Skeletal muscle satellite cell (primary cell): ENCODE measurements around the gene M1AP. TPM values are rescaled to one million over a fixed set of nuclear protein-coding genes. Genes with fewer than 3 reads are reported as not detected.

Experiments
- H3K27me3 ChIP-seq: 2 replicates; pipeline ENCODE4 v1.7.0; 2013; ENCODE audit warnings: low read length; ENCODE audit not compliant: control insufficient read depth, insufficient read depth
- H3K36me3 ChIP-seq: 2 replicates; pipeline ENCODE4 v1.7.0; 2013; ENCODE audit warnings: mild to moderate bottlenecking, control low read depth, low read length; ENCODE audit not compliant: insufficient read depth
- H3K4me1 ChIP-seq: 2 replicates; pipeline ENCODE4 v1.7.0; 2013; ENCODE audit warnings: low read length; ENCODE audit not compliant: control insufficient read depth, insufficient read depth
- H3K4me2 ChIP-seq: 2 replicates; pipeline ENCODE4 v1.7.0; 2013; ENCODE audit warnings: mild to moderate bottlenecking, low read length
- H3K4me3 ChIP-seq: 2 replicates; pipeline ENCODE4 v1.7.0; 2013; ENCODE audit warnings: low read length
- H3K9ac ChIP-seq: 2 replicates; pipeline ENCODE4 v1.7.0; 2013; ENCODE audit warnings: mild to moderate bottlenecking, low read depth, low read length, moderate library complexity
- H3K9me3 ChIP-seq: replicated peaks from 2 replicates; pipeline ENCODE4 v1.7.0; 2013; ENCODE audit warnings: mild to moderate bottlenecking, control low read depth, low read length
- total RNA-seq: library from RNA; depleted of rRNA; stranded (reverse); fragments of >200 nt; gene quantifications from 2 replicates; pipeline ENCODE4 v1.2.3, GENCODE V29; 2012; rRNA removed

M1AP gene, protein sequence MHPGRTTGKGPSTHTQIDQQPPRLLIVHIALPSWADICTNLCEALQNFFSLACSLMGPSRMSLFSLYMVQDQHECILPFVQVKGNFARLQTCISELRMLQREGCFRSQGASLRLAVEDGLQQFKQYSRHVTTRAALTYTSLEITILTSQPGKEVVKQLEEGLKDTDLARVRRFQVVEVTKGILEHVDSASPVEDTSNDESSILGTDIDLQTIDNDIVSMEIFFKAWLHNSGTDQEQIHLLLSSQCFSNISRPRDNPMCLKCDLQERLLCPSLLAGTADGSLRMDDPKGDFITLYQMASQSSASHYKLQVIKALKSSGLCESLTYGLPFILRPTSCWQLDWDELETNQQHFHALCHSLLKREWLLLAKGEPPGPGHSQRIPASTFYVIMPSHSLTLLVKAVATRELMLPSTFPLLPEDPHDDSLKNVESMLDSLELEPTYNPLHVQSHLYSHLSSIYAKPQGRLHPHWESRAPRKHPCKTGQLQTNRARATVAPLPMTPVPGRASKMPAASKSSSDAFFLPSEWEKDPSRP
- not detected in 2 replicates for total RNA-seq

DNA sequence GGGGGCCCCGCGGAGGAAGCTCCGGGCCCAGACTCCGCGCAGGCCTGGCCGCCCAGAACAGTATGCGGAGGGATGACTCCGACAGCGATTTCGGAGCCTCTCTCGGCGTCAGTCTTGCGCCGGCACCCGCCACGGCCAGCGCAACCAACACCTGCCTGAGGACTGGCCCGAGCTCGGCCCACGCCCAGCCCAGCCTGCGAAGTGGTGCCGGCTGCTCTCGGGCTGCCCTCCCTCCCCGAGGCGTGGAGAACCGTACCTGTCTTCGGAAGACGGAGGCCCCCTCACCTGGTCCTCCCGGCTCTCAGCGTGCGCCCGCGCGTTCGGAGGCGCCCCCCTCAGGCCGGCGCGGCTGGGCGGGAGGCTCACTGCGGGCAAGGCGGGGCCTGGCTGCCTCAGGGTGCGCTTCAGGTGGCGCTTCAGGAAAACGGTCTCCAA, at the start of gene M1AP:
M1AP (minus strand) TSS at position 322 of the 435 bp plus-strand sequence. CDS start 8,055 bp downstream, outside the sequence.
- Histone ChIP-seq H3K9ac (no peak within 1 kb of the TSS), H3K27me3 (peaks cover 14% of the 10 kb centered on the region), H3K36me3 (no peaks in the 10 kb centered on the region), H3K9me3 (no peaks in the 10 kb centered on the region), H3K4me1 (no peaks in the 10 kb centered on the region), H3K4me2 (no peak within 1 kb of the TSS), H3K4me3 (no peak within 1 kb of the TSS)

DNA sequence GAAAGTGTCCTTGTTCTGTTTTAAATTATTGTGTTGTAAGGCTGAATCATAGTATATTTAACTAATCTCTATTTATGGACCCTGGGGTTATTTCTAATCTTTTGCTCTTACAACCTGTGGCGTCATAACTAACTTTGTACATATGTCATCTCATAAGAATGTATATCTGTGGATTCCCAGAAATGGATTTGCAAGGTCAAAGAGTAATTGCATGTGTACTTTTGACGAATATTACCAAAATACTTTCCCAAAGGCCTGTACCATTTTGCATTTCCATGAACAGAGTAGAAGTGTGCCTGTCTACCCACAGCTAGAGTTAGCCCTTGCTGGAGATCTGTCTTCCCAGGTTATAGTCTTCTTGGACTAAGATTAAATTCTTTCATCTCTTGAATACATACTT, 48.7 kb upstream of the M1AP start:
- Histone ChIP-seq H3K4me1 (peaks cover 6% of the 10 kb centered on the region), H3K4me2 (no peak overlapping the region), H3K27me3 (peaks cover 65% of the 10 kb centered on the region), H3K9ac (no peak overlapping the region), H3K36me3 (no peaks in the 10 kb centered on the region), H3K4me3 (no peak overlapping the region), H3K9me3 (no peaks in the 10 kb centered on the region)

DNA sequence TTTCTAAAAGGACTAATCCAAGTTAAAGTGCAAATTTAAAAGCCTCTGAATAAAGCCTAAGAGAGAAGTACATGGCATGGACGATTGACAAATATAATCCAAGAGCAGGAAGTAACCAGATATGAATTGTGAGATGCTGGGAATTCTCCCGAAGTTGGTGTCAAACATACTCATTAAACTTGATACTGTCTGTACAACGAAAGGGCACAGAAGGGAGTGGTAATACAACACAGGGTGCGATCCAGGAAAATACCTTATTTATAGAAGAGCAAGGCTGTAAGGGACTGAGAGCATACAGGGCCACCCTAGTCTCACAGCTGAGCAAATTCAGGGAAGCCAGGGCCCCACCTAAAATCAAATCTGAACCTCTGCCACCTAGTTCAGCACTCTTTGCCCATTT, 47.5 kb upstream of the M1AP start:
- H3K4me3 ChIP-seq = no peak overlapping the region
- H3K27me3 ChIP-seq = peaks cover 53% of the 10 kb centered on the region
- no peaks in the 10 kb centered on the region for H3K36me3 ChIP-seq
- peaks cover 6% of the 10 kb centered on the region for H3K4me1 ChIP-seq
- no peaks in the 10 kb centered on the region for H3K9me3 ChIP-seq
- no peak overlapping the region for H3K9ac ChIP-seq
- H3K4me2 ChIP-seq = no peak overlapping the region

DNA sequence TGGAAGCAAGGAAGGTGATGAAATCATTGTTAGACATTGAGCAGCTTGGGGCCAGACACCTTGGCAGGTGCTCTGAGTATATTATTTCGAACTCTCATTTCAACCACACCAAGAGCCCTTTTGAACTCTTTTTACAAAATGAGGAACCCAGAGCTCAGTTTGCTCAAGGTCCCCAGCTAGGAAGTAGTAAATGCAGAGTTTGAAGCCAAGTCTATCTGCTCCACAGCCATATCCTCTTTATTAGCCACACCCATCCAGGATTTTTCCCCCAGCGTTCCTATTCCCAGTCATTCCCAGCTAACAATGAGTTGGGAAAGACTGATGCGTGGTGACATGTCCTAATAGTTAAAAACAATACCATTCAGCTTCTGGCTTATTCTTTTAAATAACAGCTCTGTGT, 46.2 kb upstream of the M1AP start:
- Histone ChIP-seq H3K36me3 (no peaks in the 10 kb centered on the region), H3K4me3 (no peak overlapping the region), H3K9ac (no peak overlapping the region), H3K4me2 (no peak overlapping the region), H3K9me3 (no peaks in the 10 kb centered on the region), H3K27me3 (peaks cover 44% of the 10 kb centered on the region), H3K4me1 (peaks cover 6% of the 10 kb centered on the region)

DNA sequence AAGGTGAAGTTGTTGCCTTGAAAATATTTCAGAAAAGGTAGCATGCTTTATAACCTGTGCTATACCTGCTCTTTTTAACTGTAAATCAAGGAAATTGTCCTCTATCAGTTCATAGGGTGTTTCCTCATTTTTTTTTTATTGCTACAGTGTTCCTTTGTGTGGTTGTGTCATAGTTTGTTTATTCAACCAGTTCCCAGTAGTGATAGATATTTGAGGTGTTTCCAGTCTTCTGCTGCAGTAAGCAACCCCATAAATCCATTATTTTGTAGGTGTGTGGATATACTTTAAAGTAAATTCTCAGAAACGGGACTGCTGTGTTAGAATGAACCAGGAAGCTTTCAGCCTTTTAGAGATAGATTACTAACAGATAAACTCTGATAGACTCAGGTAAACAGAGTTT, 45.5 kb upstream of the M1AP start:
- H3K9me3 ChIP-seq = no peaks in the 10 kb centered on the region
- peaks cover 6% of the 10 kb centered on the region for H3K4me1 ChIP-seq
- H3K4me2 ChIP-seq = no peak overlapping the region
- no peaks in the 10 kb centered on the region for H3K36me3 ChIP-seq
- peaks cover 44% of the 10 kb centered on the region for H3K27me3 ChIP-seq
- H3K9ac ChIP-seq = no peak overlapping the region
- H3K4me3 ChIP-seq = no peak overlapping the region

DNA sequence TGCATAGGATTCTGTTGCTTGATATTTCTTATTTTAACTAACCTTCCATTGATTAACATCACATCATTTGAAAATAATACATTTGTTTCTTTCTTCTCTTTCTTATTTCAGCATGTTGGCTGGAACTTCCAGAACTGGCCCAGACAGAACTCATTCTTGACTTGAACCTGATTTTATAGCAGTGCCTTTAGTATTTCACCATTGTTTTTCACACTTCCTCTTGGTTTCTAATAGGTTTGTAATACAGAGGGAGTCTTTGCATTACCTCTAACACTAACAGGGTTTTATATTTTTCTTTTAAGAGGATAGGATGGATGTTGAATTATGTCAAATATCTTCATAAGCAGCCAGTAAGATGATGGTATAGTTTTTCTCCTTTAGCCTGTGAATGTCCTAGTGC, 45.1 kb upstream of the M1AP start:
- no peaks in the 10 kb centered on the region for H3K9me3 ChIP-seq
- no peak overlapping the region for H3K9ac ChIP-seq
- peaks cover 6% of the 10 kb centered on the region for H3K4me1 ChIP-seq
- H3K4me2 ChIP-seq = no peak overlapping the region
- peaks cover 40% of the 10 kb centered on the region for H3K27me3 ChIP-seq
- H3K4me3 ChIP-seq = no peak overlapping the region
- no peaks in the 10 kb centered on the region for H3K36me3 ChIP-seq

DNA sequence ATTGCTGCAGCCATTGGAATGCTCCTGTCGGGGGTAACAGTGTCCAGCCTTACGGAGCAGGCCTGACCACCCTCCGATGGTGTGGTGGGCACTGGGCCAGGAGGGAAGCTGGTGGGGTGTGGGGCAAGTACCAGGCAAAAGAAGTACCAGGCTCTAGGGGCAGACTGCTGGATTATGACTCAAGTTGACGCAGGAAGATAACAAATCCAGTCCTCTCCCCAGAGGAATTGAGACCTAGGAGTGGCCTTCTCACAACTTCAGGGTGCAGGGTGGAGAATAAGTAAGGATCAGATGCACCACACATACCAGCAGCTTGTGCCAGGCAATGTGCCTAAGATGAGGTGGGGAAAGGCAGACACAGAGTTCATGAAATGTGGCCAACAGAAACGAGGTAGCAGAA, 43.8 kb upstream of the M1AP start:
- Histone ChIP-seq H3K4me1 (peaks cover 2% of the 10 kb centered on the region), H3K4me2 (no peak overlapping the region), H3K9me3 (no peaks in the 10 kb centered on the region), H3K36me3 (no peaks in the 10 kb centered on the region), H3K4me3 (no peak overlapping the region), H3K27me3 (peaks cover 36% of the 10 kb centered on the region), H3K9ac (no peak overlapping the region)

DNA sequence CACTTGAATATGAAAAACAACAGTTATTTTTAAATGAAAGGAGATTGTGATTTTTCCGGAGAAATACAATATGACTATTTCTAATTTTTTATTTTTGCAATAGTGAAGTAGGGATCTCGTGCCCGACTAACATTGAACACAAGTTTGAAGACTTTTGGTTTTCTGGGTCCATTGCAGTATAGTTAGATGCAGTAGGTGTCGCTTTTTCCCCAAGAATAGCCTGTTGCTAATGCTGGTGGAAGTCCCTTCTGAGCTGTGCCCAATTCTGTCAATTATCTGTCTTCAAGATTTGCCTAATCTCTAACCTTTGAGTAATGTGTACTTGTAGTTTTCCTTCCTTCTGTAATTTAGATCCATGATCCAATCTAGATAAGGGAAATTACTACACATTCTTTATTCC, 42.4 kb upstream of the M1AP start:
- no peak overlapping the region for H3K9ac ChIP-seq
- H3K4me1 ChIP-seq = no peaks in the 10 kb centered on the region
- H3K27me3 ChIP-seq = peaks cover 34% of the 10 kb centered on the region
- H3K36me3 ChIP-seq = no peaks in the 10 kb centered on the region
- H3K4me2 ChIP-seq = no peak overlapping the region
- no peaks in the 10 kb centered on the region for H3K9me3 ChIP-seq
- no peak overlapping the region for H3K4me3 ChIP-seq

DNA sequence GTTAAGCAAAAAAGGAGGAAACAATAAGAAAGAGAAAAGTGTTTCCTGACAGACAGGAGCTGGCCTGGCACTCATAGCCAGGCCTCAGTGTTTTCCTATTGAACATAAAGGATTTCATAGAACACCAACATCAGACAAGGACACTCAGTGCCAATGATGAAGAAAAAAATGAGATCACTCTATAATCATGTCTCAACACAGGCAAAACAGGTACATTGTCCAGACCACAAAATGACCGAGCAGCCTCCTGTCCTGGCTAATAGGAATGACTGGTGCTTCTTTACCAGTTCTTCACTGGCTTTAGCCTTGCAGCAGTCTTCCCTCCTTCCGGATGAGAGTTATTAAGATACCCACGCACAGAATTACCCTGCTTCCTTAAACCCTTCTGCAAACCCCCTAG, 41.5 kb upstream of the M1AP start:
- H3K9ac ChIP-seq = no peak overlapping the region
- no peaks in the 10 kb centered on the region for H3K4me1 ChIP-seq
- no peak overlapping the region for H3K4me2 ChIP-seq
- no peak overlapping the region for H3K4me3 ChIP-seq
- no peaks in the 10 kb centered on the region for H3K9me3 ChIP-seq
- H3K27me3 ChIP-seq = peaks cover 26% of the 10 kb centered on the region
- no peaks in the 10 kb centered on the region for H3K36me3 ChIP-seq

DNA sequence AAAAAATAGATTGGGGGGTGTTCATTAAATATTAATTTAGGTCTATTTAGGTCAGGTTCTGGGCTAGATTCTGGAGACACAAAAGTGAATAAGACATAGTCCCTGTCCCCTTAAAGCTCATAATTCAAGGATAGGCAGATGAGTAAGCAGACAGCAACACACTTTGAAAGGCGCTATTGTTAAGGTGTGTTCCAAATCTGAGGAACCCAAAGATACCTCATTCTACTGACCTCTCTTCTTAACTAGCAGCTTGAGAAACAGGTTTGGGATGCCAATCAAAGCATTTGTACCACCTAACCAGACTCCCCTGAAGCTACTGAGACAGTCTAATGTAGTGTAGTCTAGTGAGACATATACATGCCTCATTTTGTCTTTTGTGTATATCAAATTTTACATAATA, 40.8 kb upstream of the M1AP start:
- Histone ChIP-seq H3K27me3 (peaks cover 18% of the 10 kb centered on the region), H3K4me2 (no peak overlapping the region), H3K36me3 (no peaks in the 10 kb centered on the region), H3K9ac (no peak overlapping the region), H3K4me3 (no peak overlapping the region), H3K4me1 (no peaks in the 10 kb centered on the region), H3K9me3 (no peaks in the 10 kb centered on the region)

DNA sequence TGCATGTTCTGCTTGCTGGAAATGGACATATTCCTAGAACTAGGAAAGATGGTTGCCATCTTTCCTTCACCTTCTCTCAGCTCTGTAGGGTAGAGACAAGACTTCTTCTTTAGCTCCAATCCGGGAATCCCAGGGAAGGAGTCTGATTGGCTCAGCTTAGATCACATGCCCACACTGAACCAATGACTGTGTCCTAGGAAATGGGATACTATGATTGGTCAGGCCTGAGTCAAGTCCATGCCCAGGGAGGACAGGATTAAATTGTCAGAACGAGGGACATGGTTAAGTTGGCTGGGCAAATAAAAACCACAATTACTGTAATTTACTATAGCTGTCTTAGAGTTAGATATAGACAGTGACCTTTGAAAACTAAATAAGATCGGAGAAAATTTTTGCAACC, 37.3 kb upstream of the M1AP start:
- Histone ChIP-seq H3K4me3 (no peak overlapping the region), H3K36me3 (no peaks in the 10 kb centered on the region), H3K9me3 (no peaks in the 10 kb centered on the region), H3K4me2 (no peak overlapping the region), H3K9ac (no peak overlapping the region), H3K27me3 (peaks cover 4% of the 10 kb centered on the region), H3K4me1 (no peaks in the 10 kb centered on the region)

DNA sequence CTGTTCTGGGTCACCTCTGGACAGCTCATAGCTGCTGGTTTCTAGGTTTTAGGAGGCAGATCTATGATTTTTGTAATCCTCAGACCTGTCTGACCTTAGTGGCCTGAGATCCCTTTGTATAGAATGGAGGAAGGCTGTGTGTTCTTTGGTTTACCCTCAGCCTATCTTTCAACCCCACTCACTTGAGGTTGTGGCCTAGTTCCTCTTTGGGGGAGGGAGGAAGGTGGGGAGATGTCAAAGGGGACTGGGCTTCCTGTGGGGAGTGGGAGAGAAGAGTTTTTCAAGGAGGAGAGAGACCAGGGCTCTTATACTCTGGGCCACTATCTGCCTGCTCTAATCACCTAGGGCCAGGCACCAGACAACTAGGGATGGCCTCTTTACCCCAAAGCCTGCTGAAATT, 34.4 kb upstream of the M1AP start:
- Histone ChIP-seq H3K27me3 (no peaks in the 10 kb centered on the region), H3K4me3 (no peak overlapping the region), H3K9ac (no peak overlapping the region), H3K4me2 (no peak overlapping the region), H3K36me3 (peaks cover 6% of the 10 kb centered on the region), H3K4me1 (no peaks in the 10 kb centered on the region), H3K9me3 (no peaks in the 10 kb centered on the region)
